GM18870 (cell line): Measurements from ENCODE around the gene RFXANK.
A peak's percentile ranks its signal among the peaks of the same experiment; 100 is the strongest.
"Not testable (repeated sequence)": the region's sequence is repeated elsewhere in the genome, so short reads cannot be mapped to it uniquely, and the experiment has no call there.

ENCODE experiments used
- ATAC-seq: cut with Tn5 transposase; IDR thresholded peaks from one replicate; pipeline ENCODE4 v1.9.1; 2021; ENCODE audit warnings: moderate library complexity; ENCODE audit not compliant: unreplicated experiment

The RFXANK gene

GRCh38 chr19:19170053-19170872, 21.8 kb upstream of the RFXANK start, which contains the start of gene MEF2B:
Gene MEF2B (minus strand): TSS chr19:19170263. CDS start chr19:19150735, 19,528 bp downstream.
- peak; percentile 60 for ATAC-seq

- no peak for ATAC-seq
Observed at GRCh38 chr19:19170873-19171672, 21.0 kb upstream of the RFXANK start.

- no peak for ATAC-seq
Observed at GRCh38 chr19:19171821-19172532, 20.1 kb upstream of the RFXANK start.

GRCh38 chr19:19173243-19173642, 18.8 kb upstream of the RFXANK start:
- not testable (repeated sequence) for ATAC-seq

DNA sequence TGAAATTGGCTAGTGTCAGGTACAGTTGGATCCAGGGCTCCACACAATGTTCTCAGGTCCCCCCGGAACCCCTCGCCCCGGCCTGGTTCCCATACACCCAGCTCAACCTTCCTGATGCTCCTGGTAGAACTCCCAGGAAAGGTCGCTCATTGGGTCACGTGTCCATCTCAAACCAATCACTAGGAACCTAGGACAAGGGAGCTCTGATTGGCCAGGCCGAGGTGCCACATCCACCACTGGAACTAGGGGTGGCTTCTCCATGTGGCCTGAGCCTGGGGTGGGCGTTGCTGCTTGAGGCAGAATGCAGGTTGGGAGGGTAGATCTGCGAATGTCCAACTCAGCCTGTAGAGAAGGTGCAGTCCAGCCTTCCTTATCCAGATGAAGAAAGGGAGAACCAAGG, 15.1 kb upstream of the RFXANK start:
- ATAC-seq: no peak

- ATAC-seq: no peak
Observed at GRCh38 chr19:19179548-19180441, 12.3 kb upstream of the RFXANK start.

- no peak for ATAC-seq
Observed at GRCh38 chr19:19181488-19181998, 10.5 kb upstream of the RFXANK start.

DNA sequence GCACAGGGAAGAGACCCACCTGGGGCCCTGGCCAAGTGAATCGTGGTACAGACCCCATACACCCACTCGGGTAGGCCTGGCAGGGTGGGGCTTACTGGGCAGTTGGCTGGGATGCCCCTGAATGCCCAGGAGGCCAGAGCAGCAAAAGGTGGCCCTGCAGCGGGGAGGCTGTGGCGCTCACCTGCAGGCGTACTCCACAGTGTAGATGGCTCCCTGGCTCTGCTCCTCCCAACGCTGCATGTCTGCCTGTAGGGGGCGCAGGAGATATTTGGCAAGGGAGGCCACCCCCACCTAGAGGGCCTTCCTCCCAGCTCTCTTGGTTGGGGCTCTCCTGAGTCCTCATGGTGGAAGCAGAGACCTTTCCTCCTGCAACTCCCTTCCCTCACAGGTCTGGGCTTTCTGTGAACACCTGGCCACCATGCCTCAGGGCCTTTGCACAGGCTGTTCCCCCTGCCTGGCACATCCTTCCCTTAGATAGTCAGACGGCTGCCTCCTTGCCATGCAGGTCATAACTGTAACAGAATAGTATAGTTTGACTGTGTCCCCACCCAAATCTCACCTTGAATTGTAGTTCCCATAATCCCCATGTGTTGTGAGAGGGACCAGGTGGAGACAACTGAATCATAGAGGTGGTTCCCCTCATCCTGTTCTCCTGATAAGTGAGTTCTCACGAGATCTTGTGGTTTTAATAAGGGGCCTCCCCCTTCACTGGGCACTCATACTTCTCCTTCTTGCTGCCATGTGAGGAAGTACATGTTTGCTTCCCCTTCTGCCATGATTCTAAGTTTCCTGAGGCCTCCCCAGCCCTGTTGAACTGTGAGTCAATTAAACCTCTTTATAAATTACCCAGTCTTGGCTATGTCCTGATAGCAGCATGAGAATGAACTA, 6.0 kb upstream of the RFXANK start:
- ATAC-seq: no peak

DNA sequence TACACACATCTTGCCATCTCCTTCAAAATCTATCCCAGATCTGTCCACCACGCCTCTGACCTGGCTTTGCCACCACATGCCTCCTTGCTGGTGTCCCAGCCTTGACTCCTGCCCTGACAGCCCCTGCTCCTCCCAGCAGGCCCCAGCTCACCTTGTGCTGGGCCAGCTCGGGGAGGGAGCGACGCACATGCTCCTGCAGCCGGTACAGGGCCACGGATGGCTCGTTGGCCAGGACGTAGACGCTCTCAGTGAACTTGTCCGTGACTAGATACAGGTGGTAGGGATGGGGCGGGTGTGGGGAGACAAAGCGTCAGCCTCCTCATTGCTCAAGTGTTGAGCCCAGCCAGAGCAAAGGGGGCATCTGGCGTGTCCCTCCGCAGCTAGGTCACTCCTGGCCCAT, 5.3 kb upstream of the RFXANK start:
- ATAC-seq: no peak

- ATAC-seq: peak; percentile 15
Observed at GRCh38 chr19:19191768-19192077, 335 bp upstream of the RFXANK start.

DNA sequence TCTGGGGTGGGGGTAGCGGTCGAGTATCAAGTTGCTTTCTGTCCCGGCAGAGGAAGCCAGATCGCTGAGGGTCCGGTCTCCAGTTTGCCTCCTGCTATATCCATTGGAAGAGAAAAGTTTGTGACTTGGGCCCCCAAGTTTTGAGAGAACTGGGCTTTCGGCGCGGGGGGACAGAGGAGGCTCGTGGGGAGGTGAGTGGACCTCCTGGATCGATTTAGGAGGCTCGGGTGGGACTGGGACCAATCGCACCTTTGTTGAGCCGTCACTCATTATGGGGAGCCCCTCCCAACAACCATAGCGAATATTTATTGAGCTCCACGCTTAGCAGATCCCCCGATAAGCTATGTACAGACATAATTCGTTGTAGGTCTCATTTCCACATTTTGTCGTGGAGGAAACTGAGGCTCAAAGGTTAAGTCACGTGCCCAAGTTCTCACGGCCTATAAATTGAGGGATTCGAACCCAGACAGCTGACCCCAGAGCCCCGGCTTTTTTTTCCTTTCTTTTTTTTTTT, 909 bp downstream of the RFXANK start:
- no peak for ATAC-seq

DNA sequence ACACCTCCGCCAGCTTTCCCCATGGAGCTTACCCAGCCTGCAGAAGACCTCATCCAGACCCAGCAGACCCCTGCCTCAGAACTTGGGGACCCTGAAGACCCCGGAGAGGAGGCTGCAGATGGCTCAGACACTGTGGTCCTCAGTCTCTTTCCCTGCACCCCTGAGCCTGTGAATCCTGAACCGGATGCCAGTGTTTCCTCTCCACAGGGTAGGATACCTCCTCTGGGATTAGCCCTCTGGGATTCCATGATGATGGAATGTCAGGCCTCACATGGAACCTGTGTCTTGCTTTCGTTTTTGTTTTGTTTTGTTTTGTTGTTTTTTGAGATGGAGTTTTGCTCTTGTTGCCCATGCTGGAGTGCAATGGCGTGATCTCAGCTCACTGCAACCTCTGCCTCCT, 1.9 kb downstream of the RFXANK start:
- ATAC-seq: no peak

GRCh38 chr19:19201697-19202630, 9.9 kb downstream of the RFXANK start:
- ATAC-seq: no peak

GRCh38 chr19:19202707-19203011, 10.6 kb downstream of the RFXANK start:
- no peak for ATAC-seq

DNA sequence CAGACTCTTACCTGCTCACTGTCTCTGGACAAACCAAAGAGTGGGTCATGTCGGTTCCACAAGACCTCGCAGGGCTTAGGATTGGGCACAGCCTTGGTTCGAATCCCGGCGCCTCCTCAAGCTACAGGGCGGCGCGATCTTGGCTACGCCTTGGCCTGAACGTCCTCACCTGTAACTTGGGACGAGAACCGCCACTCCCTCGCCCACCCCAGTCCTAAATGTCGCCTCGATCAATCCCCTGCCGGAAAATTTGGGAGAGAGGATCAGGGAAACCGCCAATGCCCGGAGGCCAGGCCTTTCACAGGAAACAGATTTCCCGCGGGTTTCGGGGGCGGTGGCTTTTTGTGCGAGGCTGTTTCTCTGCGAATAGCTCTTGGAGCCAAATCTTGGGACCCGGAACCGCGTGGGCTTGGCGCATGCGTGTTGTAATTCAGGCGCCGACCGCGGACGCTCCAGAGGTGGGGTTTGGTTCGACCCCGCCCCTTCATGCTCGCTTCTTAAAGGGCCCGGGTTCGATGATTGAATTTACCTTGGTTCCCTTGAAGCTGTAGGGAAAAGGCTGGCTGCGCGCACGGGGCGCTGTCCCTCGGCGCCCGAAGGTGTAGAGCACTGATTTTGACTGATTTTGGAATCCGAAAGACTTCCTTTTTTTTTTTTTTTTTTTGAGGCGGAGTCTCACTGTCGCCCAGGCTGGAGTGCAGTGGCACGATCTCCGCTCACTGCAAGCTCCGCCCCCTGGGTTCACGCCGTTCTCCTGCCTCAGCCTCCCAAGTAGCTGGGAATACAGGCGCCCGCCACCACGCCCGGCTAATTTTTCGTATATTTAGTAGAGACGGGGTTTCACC, 11.2 kb downstream of the RFXANK start, which contains the start of gene NR2C2AP:
Gene NR2C2AP, minus strand, starts transcription at position 403 of the 845 bp plus-strand sequence. Its CDS starts 354 bp downstream, at position 49.
- ATAC-seq: no peak

DNA sequence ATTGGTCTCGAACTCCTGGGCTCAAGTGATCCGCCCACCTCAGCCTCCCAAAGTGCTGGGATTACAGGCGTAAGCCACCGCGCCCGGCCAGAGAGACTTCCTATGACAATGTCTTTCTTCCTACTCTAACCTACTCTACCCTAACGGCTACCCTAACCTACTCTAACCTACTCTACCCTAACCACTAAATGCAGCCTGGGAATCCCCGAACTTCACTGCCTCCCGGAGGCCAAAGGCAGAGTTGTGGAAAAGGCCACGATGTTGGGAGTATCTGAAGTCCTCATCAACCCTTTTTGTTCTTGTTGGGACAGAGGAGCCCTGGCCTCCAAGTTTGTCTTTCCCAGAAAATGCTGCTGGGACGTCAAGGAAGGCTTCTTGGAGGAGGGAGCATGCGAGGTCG, 12.1 kb downstream of the RFXANK start:
- no peak for ATAC-seq
